ENCODE results near the gene ANO7. TPM values are rescaled to one million over a fixed set of nuclear protein-coding genes. Genes with fewer than 3 reads are reported as not detected.

The ANO7 gene
- total RNA-seq, 1 experiment from 2014 or later: 1.1 TPM

- DNase-seq (ENCODE audit: low spot score): no peak
- in situ Hi-C loops (cut with HindIII; ENCODE audit: low sequenced_read_pairs): no loop called here
Observed at GRCh38 chr2:241223211-241224017, 34.9 kb downstream of the ANO7 start.

- DNase-seq (ENCODE audit: low spot score): no peak
- in situ Hi-C loops (cut with HindIII; ENCODE audit: low sequenced_read_pairs): no loop called here
Observed at GRCh38 chr2:241224018-241224850, 35.8 kb downstream of the ANO7 start.

- no peak for DNase-seq (ENCODE audit: low spot score)
- in situ Hi-C loops (cut with HindIII; ENCODE audit: low sequenced_read_pairs): no loop called here
Observed at GRCh38 chr2:241224851-241225438, 36.5 kb downstream of the ANO7 start.

- no peak for DNase-seq (ENCODE audit: low spot score)
- in situ Hi-C loops (cut with HindIII; ENCODE audit: low sequenced_read_pairs): no loop called here
Observed at GRCh38 chr2:241225545-241225944, 37.1 kb downstream of the ANO7 start.

DNA sequence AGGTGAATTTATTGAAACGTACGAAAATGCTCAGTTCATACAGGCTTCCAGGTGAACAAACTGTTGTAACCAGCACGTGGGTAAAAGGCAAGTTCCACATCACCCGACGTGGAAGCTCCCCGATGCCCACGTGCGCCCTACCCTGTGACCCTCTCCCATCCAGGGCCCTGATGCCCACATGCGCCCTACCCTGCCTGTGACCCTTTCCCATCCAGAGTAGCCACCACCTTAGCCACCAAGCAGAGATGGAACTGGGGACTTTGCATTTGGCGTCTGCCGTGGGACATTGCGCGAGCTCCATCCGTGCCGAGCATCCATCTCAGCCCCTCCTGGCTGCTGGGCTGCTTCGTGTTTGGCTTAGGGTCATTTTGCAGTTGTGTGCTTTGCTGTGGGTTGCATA is 37.5 kb downstream of the ANO7 start:
- in situ Hi-C loops (cut with HindIII; ENCODE audit: low sequenced_read_pairs): no loop called here

GRCh38 chr2:241226723-241227572 is 38.5 kb downstream of the ANO7 start:
- DNase-seq (ENCODE audit: low spot score): no peak
- in situ Hi-C loops (cut with HindIII; ENCODE audit: low sequenced_read_pairs): no loop called here

More for the DNA sequence above, 37.5 kb downstream of the ANO7 start:
- no peak for DNase-seq (ENCODE audit: low spot score)

DNA sequence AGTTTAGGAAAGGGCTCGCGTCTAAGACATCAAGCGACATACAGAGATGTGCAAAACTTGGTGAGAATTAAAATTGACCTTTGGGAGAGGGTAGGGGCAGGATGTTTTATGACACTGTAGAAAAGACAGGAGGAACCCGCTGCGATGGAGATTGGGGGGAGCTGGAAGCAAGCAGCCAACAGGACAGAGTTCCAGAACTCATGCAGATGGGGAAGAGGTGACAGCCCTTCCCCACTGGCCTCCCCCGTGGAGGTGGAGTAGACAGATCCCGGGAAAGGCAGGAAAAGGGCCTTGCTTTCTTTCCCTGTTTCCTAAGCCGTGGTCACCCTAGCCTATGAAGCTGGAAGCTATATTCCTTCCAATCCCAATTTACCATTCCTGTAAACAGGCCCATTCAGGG is 39.1 kb downstream of the ANO7 start:
- in situ Hi-C loops (cut with HindIII; ENCODE audit: low sequenced_read_pairs): no loop called here
- DNase-seq (ENCODE audit: low spot score): no peak

DNA sequence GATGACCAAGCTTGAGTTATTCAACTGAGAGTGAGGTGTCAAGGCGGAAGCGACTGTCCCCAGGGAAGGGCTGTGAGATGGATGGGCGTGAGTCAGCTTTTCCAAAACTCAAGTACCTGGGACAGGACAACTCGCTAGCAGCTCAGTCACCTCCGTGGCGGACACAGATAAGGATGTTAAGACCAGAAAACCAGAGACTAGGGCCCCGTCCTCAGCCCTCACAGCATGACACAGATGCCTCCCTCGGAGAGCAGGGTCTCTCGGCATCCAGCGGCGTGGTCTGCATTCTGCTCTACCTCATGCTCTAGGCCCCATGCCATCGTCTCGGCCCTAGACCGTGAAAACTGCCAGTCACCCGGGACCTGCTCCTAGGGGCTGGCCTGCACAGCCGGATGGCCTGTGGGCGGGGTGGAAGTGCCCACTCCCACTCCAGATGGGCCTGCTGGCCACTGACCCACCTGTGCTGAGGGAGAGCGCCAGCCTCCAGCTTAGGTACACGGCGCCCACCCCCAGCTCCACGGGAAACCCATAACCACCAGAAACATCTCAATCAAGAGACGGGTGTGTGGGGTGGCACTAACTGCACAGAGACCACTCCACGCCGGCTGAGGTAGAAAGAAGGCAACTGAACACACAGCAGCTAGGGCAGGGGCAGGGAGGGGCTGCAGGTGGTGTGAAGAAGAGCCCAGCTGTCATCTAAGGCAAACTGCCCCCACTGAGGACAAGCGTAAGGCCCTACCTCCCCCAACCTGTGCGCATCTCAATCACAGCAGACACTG is 39.8 kb downstream of the ANO7 start:
- in situ Hi-C loops (cut with HindIII; ENCODE audit: low sequenced_read_pairs): no loop called here
- no peak for DNase-seq (ENCODE audit: low spot score)

DNA sequence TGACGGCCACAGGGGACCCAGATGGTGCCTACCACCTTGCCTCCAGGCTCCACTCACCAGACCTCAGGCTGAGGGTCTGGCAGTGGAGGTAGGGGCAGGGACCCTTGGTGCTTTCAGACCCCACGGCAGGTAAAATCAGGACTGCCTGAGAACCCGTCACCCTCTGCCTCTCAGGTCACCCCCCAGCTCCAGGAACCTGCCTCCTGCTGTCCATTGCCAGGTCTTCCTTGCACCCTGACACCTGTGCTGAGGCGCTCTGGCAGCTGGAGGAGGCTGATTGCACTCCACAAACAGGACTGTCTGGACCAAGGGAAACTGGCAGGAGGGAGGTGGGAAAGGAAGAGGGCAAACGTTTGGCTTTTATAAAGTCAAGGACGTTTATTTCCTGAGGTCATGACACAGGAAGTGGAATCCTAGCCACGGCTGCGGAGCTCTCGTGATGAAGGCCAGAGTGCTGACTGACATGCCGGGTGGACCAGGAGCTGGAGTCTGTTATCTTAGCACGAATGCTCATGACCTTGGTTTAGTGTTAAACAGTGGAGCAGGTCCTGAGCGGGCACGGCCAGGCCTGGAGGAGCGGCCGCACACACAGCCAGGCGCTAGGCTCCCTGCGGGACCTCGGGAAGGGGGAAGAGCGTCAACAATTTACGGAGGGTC is 40.5 kb downstream of the ANO7 start:
- in situ Hi-C loops (cut with HindIII; ENCODE audit: low sequenced_read_pairs): no loop called here
- DNase-seq (ENCODE audit: low spot score): no peak

- in situ Hi-C loops (cut with HindIII; ENCODE audit: low sequenced_read_pairs): no loop called here
- no peak for DNase-seq (ENCODE audit: low spot score)
Observed at GRCh38 chr2:241229563-241230401, 41.3 kb downstream of the ANO7 start.

- in situ Hi-C loops (cut with HindIII; ENCODE audit: low sequenced_read_pairs): no loop called here
- peak; percentile 81 for DNase-seq (ENCODE audit: low spot score)
Observed at GRCh38 chr2:241230435-241230834, 42.0 kb downstream of the ANO7 start.

DNA sequence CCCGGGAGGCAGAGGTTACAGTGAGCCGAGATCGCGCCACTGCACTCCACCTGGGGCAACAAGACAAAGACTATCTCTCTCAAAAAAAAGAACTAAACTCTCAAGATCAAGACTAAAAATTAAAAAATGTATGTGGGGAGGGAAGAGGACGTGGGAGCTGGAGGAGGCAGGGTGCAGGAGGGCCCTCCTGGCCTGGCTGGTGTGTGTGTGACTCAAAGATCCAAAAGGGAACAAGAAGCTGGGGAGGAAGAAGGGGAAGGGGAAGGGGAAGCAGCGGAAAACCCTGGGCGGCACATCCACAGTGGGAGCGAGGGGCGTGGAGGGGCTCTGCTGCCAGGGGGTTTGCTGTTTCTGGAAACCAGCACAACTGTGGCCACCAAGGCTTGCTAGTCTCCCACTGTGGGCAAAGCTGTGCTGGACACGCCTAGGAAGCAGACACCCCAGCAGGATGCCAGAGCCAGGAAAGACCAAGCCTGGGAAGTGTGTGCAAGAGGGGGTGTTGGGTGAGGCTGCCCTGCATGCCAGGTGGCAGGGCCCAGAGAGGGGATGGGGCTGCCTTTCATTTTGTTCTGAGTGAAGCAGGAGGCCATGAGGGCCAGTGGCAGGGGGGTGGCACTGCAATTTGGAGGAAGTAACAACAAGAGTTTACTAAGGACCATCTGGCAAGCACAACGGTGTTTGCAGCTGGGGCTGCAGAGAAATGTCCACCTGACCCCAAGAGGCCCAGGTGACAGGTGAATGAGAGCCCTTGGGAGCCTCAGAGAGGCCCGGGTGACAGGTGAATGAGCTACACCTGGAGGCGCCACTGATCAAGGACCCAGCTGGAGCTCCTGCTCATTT is 44.5 kb downstream of the ANO7 start:
- no peak for DNase-seq (ENCODE audit: low spot score)
- in situ Hi-C loops (cut with HindIII; ENCODE audit: low sequenced_read_pairs): no loop called here

GRCh38 chr2:241234066-241234790 is 45.8 kb downstream of the ANO7 start:
- in situ Hi-C loops (cut with HindIII; ENCODE audit: low sequenced_read_pairs): no loop called here

GRCh38 chr2:241234962-241235740 is 46.7 kb downstream of the ANO7 start:
- in situ Hi-C loops (cut with HindIII; ENCODE audit: low sequenced_read_pairs): no loop called here
- DNase-seq (ENCODE audit: low spot score): no peak

More at GRCh38 chr2:241234066-241234790, 45.8 kb downstream of the ANO7 start:
- DNase-seq (ENCODE audit: low spot score): no peak

Data from G401 (cell line).